Stimulated activated CD4-positive, alpha-beta T cell treated with anti-CD3 and anti-CD28 coated beads, Interleukin-2, amount 100 ng/mL, for 48 hours (primary cell): Measurements from ENCODE around the gene ZNF423.

ENCODE experiments used
- DNase-seq, 2 donors: peaks; one replicate each; pipeline ENCODE4 v3.0.0-alpha.2; 2020

The ZNF423 gene

GRCh38 chr16:49780433-49780832, 75.5 kb downstream of the ZNF423 start:
- DNase-seq, result no peak

- DNase-seq, result no peak
Measured at GRCh38 chr16:49779979-49780378, 75.9 kb downstream of the ZNF423 start.

- DNase-seq, result no peak
Measured at GRCh38 chr16:49778202-49778930, 77.5 kb downstream of the ZNF423 start.

GRCh38 chr16:49776734-49777133, 79.2 kb downstream of the ZNF423 start:
- no peak for DNase-seq

- DNase-seq, result no peak
Measured at GRCh38 chr16:49776085-49776595, 79.8 kb downstream of the ZNF423 start.

GRCh38 chr16:49775581-49775980, 80.3 kb downstream of the ZNF423 start:
- DNase-seq, result no peak

- no peak for DNase-seq
Measured at GRCh38 chr16:49775018-49775417, 80.9 kb downstream of the ZNF423 start.

GRCh38 chr16:49773534-49774475, 82.1 kb downstream of the ZNF423 start:
- no peak for DNase-seq

GRCh38 chr16:49767998-49768397, 87.9 kb downstream of the ZNF423 start:
- DNase-seq, result no peak

- no peak for DNase-seq
Measured at GRCh38 chr16:49767414-49767813, 88.5 kb downstream of the ZNF423 start.

- DNase-seq, result no peak
Measured at GRCh38 chr16:49766225-49766624, 89.7 kb downstream of the ZNF423 start.

- no peak for DNase-seq
Measured at GRCh38 chr16:49763826-49764225, 92.1 kb downstream of the ZNF423 start.

GRCh38 chr16:49760815-49761214, 95.1 kb downstream of the ZNF423 start:
- no peak for DNase-seq

- no peak for DNase-seq
Measured at GRCh38 chr16:49757559-49758069, 98.3 kb downstream of the ZNF423 start.

- no peak for DNase-seq
Measured at GRCh38 chr16:49756775-49757558, 98.9 kb downstream of the ZNF423 start.

GRCh38 chr16:49755716-49756505, 100.0 kb downstream of the ZNF423 start:
- DNase-seq, result no peak

GRCh38 chr16:49755313-49755620, 100.6 kb downstream of the ZNF423 start:
- DNase-seq, result no peak

- DNase-seq, result no peak
Measured at GRCh38 chr16:49754495-49755312, 101.2 kb downstream of the ZNF423 start.

- DNase-seq, result no peak
Measured at GRCh38 chr16:49750341-49751000, 105.4 kb downstream of the ZNF423 start.

- DNase-seq, result no peak
Measured at GRCh38 chr16:49749816-49750215, 106.1 kb downstream of the ZNF423 start.

GRCh38 chr16:49748322-49748721, 107.6 kb downstream of the ZNF423 start:
- DNase-seq, result peak; percentile 7 to 16
